ENCODE results near the gene ASIC2. TPM values are rescaled to one million over a fixed set of nuclear protein-coding genes. Genes with fewer than 3 reads are reported as not detected.

The ASIC2 gene
- total RNA-seq, 1 experiment from 2014 or later = 4.1 TPM

GRCh38 chr17:33297643-33298042 lies 4.5 kb upstream of the ASIC2 start:
- Histone ChIP-seq H3K27ac (ENCODE audit: low read length) (no peak overlapping the region), H3K4me1 (ENCODE audit: control insufficient read depth, insufficient read depth, low read length) (no peaks in the 10 kb centered on the region), H3K27me3 (ENCODE audit: control insufficient read depth, insufficient read depth, low read length) (no peaks in the 10 kb centered on the region), H3K4me3 (ENCODE audit: low read depth in 2 of 2, low read length in 2 of 2) (no peak overlapping the region), H3K9me3 (ENCODE audit: control insufficient read depth, insufficient read depth, low read depth, low read length) (no peaks in the 10 kb centered on the region), H3K36me3 (ENCODE audit: control insufficient read depth, insufficient read depth, low read length) (no peaks in the 10 kb centered on the region)
- in situ Hi-C loops (cut with HindIII; ENCODE audit: low pct_unique_long_range_greater_than_20kb, low sequenced_read_pairs) = no loop called here
- TF ChIP-seq SIN3A (IDR thresholded peaks at IDR 0.05; ENCODE audit: borderline replicate concordance, insufficient read depth, low read depth, low read length) (no peak), CTCF (IDR thresholded peaks at IDR 0.05) (no peak), REST (IDR thresholded peaks at IDR 0.05; ENCODE audit: insufficient read depth in 1 of 2, low read depth in 2 of 2, low read length in 1 of 2) (no peak), POLR2AphosphoS5 (IDR thresholded peaks at IDR 0.05; ENCODE audit: low read depth, low read length) (no peak), TCF7L2 (IDR thresholded peaks at IDR 0.05; ENCODE audit: low read depth, low read length) (no peak)
- DNase-seq (ENCODE audit: low read depth, low spot score) = no peak
- no peak for ATAC-seq
- intact Hi-C loops (cut with micrococcal nuclease; ENCODE audit: unreplicated experiment) = loop anchor here (10.0 kb wide), 1 partner anchor 227 kb away; no protein-coding TSS in a partner anchor
- ChIA-PET POLR2A (no interaction called here), CTCF (no interaction called here)
- no TSS peak for BruUV-seq (replicated peaks)

GRCh38 chr17:33294994-33295393 lies 1.9 kb upstream of the ASIC2 start:
- TF ChIP-seq POLR2AphosphoS5 (IDR thresholded peaks at IDR 0.05; ENCODE audit: low read depth, low read length) (no peak), TCF7L2 (IDR thresholded peaks at IDR 0.05; ENCODE audit: low read depth, low read length) (no peak), SIN3A (IDR thresholded peaks at IDR 0.05; ENCODE audit: borderline replicate concordance, insufficient read depth, low read depth, low read length) (no peak), REST (IDR thresholded peaks at IDR 0.05; ENCODE audit: insufficient read depth in 1 of 2, low read depth in 2 of 2, low read length in 1 of 2) (no peak)
- ATAC-seq = no peak
- no TSS peak for BruUV-seq (replicated peaks)
- Histone ChIP-seq H3K27me3 (ENCODE audit: control insufficient read depth, insufficient read depth, low read length) (no peaks in the 10 kb centered on the region), H3K9me3 (ENCODE audit: control insufficient read depth, insufficient read depth, low read depth, low read length) (no peaks in the 10 kb centered on the region), H3K4me1 (ENCODE audit: control insufficient read depth, insufficient read depth, low read length) (peaks cover 9% of the 10 kb centered on the region), H3K27ac (ENCODE audit: low read length) (no peak overlapping the region), H3K4me3 (ENCODE audit: low read depth in 2 of 2, low read length in 2 of 2) (no peak overlapping the region), H3K36me3 (ENCODE audit: control insufficient read depth, insufficient read depth, low read length) (no peaks in the 10 kb centered on the region)
- DNase-seq (ENCODE audit: low read depth, low spot score) = no peak
- ChIA-PET CTCF (interaction anchor here (0.6 kb wide), 1 partner anchor 227 kb away, joined by 5 read pairs; no protein-coding TSS in a partner anchor), POLR2A (no interaction called here)
- intact Hi-C loops (cut with micrococcal nuclease; ENCODE audit: unreplicated experiment) (loop anchor here (10.0 kb wide), 1 partner anchor 230 kb away; no protein-coding TSS in a partner anchor), in situ Hi-C loops (cut with HindIII; ENCODE audit: low pct_unique_long_range_greater_than_20kb, low sequenced_read_pairs) (no loop called here)

Data from Panc1 (cell line).